GM18511 (cell line): Measurements from ENCODE around the gene ERBB2.
"Not testable (repeated sequence)": the region's sequence is repeated elsewhere in the genome, so short reads cannot be mapped to it uniquely, and the experiment has no call there.

Experiments used
- ATAC-seq: cut with Tn5 transposase; IDR thresholded peaks from one replicate; pipeline ENCODE4 v1.9.1; 2021; ENCODE audit warnings: mild to moderate bottlenecking, moderate library complexity; ENCODE audit not compliant: unreplicated experiment

Gene ERBB2

GRCh38 chr17:39677542-39678339, 22.1 kb upstream of the ERBB2 start:
- ATAC-seq: no peak

GRCh38 chr17:39678340-39679116, 21.3 kb upstream of the ERBB2 start:
- ATAC-seq: no peak

GRCh38 chr17:39679521-39680192, 20.2 kb upstream of the ERBB2 start:
- no peak for ATAC-seq

- no peak for ATAC-seq
These were observed 16.4 kb upstream of the ERBB2 start for GRCh38 chr17:39683295-39683939.

- ATAC-seq: no peak
These were observed 15.3 kb upstream of the ERBB2 start for GRCh38 chr17:39684369-39685192.

GRCh38 chr17:39687101-39687545, 12.7 kb upstream of the ERBB2 start:
- no peak for ATAC-seq

GRCh38 chr17:39687546-39688474, 12.1 kb upstream of the ERBB2 start, which contains the start of gene PGAP3:
TSS of gene PGAP3 (minus strand) at chr17:39688057. CDS start at chr17:39688014, 43 bp downstream.
- peak; percentile 83 for ATAC-seq

GRCh38 chr17:39688475-39688835, 11.4 kb upstream of the ERBB2 start:
- no peak for ATAC-seq

GRCh38 chr17:39688945-39689344, 10.9 kb upstream of the ERBB2 start:
- ATAC-seq: no peak

- no peak for ATAC-seq
These were observed 5.3 kb upstream of the ERBB2 start for GRCh38 chr17:39694593-39694992.

- no peak for ATAC-seq
These were observed 4.8 kb upstream of the ERBB2 start for GRCh38 chr17:39695089-39695474.

- ATAC-seq: no peak
These were observed 3.1 kb upstream of the ERBB2 start for GRCh38 chr17:39696731-39697130.

- ATAC-seq: no peak
These were observed 1.9 kb upstream of the ERBB2 start for GRCh38 chr17:39697961-39698360.

GRCh38 chr17:39699157-39699817, 577 bp upstream of the ERBB2 start:
- ATAC-seq: not testable (repeated sequence)

GRCh38 chr17:39700148-39700987, 504 bp downstream of the ERBB2 start:
- no peak for ATAC-seq

- ATAC-seq: no peak
These were observed 1.3 kb downstream of the ERBB2 start for GRCh38 chr17:39701012-39701783.
